Measurements from ENCODE around the gene RP2.

Gene RP2

GRCh38 chrX:46850771-46851170, 13.9 kb downstream of the RP2 start:
- Histone ChIP-seq H3K36me3 (ENCODE audit: control insufficient read depth, insufficient read depth, low read length) (no peaks in the 10 kb centered on the region), H2BK5ac (ENCODE audit: low read length) (no peak overlapping the region), H2BK120ac (ENCODE audit: low read depth, low read length) (no peak overlapping the region), H2AK5ac (ENCODE audit: low read length) (no peak overlapping the region), H4K5ac (ENCODE audit: low read length) (no peak overlapping the region), H3K27me3 (ENCODE audit: insufficient read depth, low read length, poor library complexity) (no peaks in the 10 kb centered on the region), H3K79me1 (ENCODE audit: low read length) (no peaks in the 10 kb centered on the region), H3K27ac (ENCODE audit: low read depth, low read length) (no peak overlapping the region), H3K9ac (ENCODE audit: low read length) (no peak overlapping the region), H3K56ac (ENCODE audit: low read length) (no peak overlapping the region), H3K79me2 (ENCODE audit: control insufficient read depth, insufficient read depth, low read length) (no peaks in the 10 kb centered on the region), H3K18ac (ENCODE audit: low read length) (no peak overlapping the region), H3K4me3 (ENCODE audit: low read length) (no peak overlapping the region), H4K8ac (ENCODE audit: low read depth, low read length) (no peak overlapping the region), H3K4ac (ENCODE audit: low read depth, low read length) (no peak overlapping the region), H3K23ac (ENCODE audit: low read length) (no peak overlapping the region), H2BK15ac (replicated peaks; ENCODE audit: low read depth) (no peak overlapping the region), H3K4me1 (ENCODE audit: control insufficient read depth, low read depth, low read length) (no peaks in the 10 kb centered on the region), H3K4me2 (ENCODE audit: low read length) (no peak overlapping the region)
- no CpG with 5 or more reads among the region's 1 CpG for WGBS (ENCODE audit: extremely low coverage, insufficient coverage, low lambda C conversion rate)
- no peak for DNase-seq

DNA sequence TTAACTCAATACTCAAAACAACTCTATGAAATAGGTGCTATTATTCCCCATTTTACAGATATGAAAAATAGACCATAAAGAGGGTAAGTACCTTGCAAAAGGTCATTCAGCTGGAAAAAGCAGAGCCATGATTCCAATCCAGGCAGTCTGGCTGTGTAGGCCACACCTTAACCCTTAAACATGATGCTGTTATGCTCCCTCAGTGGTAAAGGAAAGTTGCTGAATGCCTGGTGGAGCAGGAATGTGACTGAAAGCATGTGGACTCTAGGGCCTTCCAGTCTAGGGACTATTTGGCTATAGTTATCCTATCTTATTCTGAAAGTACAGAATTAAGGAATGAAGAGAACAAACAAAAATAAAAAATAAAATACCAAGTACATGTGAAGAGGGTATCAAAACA, 19.6 kb downstream of the RP2 start:
- Histone ChIP-seq H3K56ac (ENCODE audit: low read length) (no peak overlapping the region), H2BK120ac (ENCODE audit: low read depth, low read length) (no peak overlapping the region), H3K79me1 (ENCODE audit: low read length) (no peaks in the 10 kb centered on the region), H3K36me3 (ENCODE audit: control insufficient read depth, insufficient read depth, low read length) (no peaks in the 10 kb centered on the region), H3K23ac (ENCODE audit: low read length) (no peak overlapping the region), H2AK5ac (ENCODE audit: low read length) (no peak overlapping the region), H3K4me3 (ENCODE audit: low read length) (no peak overlapping the region), H3K27me3 (ENCODE audit: insufficient read depth, low read length, poor library complexity) (no peaks in the 10 kb centered on the region), H4K5ac (ENCODE audit: low read length) (no peak overlapping the region), H3K79me2 (ENCODE audit: control insufficient read depth, insufficient read depth, low read length) (no peaks in the 10 kb centered on the region), H3K4me2 (ENCODE audit: low read length) (no peak overlapping the region), H3K4ac (ENCODE audit: low read depth, low read length) (no peak overlapping the region), H3K27ac (ENCODE audit: low read depth, low read length) (no peak overlapping the region), H2BK5ac (ENCODE audit: low read length) (no peak overlapping the region), H3K9ac (ENCODE audit: low read length) (no peak overlapping the region), H2BK15ac (replicated peaks; ENCODE audit: low read depth) (no peak overlapping the region), H4K8ac (ENCODE audit: low read depth, low read length) (no peak overlapping the region), H3K18ac (ENCODE audit: low read length) (no peak overlapping the region), H3K4me1 (ENCODE audit: control insufficient read depth, low read depth, low read length) (no peaks in the 10 kb centered on the region)
- DNase-seq, result no peak

- Histone ChIP-seq H3K4me1 (ENCODE audit: control insufficient read depth, low read depth, low read length) (no peaks in the 10 kb centered on the region), H3K79me2 (ENCODE audit: control insufficient read depth, insufficient read depth, low read length) (no peaks in the 10 kb centered on the region), H3K79me1 (ENCODE audit: low read length) (no peaks in the 10 kb centered on the region), H3K9ac (ENCODE audit: low read length) (no peak overlapping the region), H2BK5ac (ENCODE audit: low read length) (no peak overlapping the region), H3K4me2 (ENCODE audit: low read length) (no peak overlapping the region), H3K4ac (ENCODE audit: low read depth, low read length) (no peak overlapping the region), H4K5ac (ENCODE audit: low read length) (no peak overlapping the region), H3K27me3 (ENCODE audit: insufficient read depth, low read length, poor library complexity) (no peaks in the 10 kb centered on the region), H2BK120ac (ENCODE audit: low read depth, low read length) (no peak overlapping the region), H3K36me3 (ENCODE audit: control insufficient read depth, insufficient read depth, low read length) (no peaks in the 10 kb centered on the region), H4K8ac (ENCODE audit: low read depth, low read length) (no peak overlapping the region), H3K23ac (ENCODE audit: low read length) (no peak overlapping the region), H3K56ac (ENCODE audit: low read length) (no peak overlapping the region), H3K4me3 (ENCODE audit: low read length) (no peak overlapping the region), H3K27ac (ENCODE audit: low read depth, low read length) (no peak overlapping the region), H2BK15ac (replicated peaks; ENCODE audit: low read depth) (no peak overlapping the region), H2AK5ac (ENCODE audit: low read length) (no peak overlapping the region), H3K18ac (ENCODE audit: low read length) (no peak overlapping the region)
- no CpG with 5 or more reads among the region's 1 CpG for WGBS (ENCODE audit: extremely low coverage, insufficient coverage, low lambda C conversion rate)
- no peak for DNase-seq
Observed at GRCh38 chrX:46860557-46860956, 23.7 kb downstream of the RP2 start.

GRCh38 chrX:46863072-46863471, 26.2 kb downstream of the RP2 start:
- Histone ChIP-seq H3K9ac (ENCODE audit: low read length) (no peak overlapping the region), H3K4me2 (ENCODE audit: low read length) (no peak overlapping the region), H2BK15ac (replicated peaks; ENCODE audit: low read depth) (no peak overlapping the region), H4K5ac (ENCODE audit: low read length) (no peak overlapping the region), H4K8ac (ENCODE audit: low read depth, low read length) (no peak overlapping the region), H3K4ac (ENCODE audit: low read depth, low read length) (no peak overlapping the region), H3K27me3 (ENCODE audit: insufficient read depth, low read length, poor library complexity) (no peaks in the 10 kb centered on the region), H2BK120ac (ENCODE audit: low read depth, low read length) (no peak overlapping the region), H3K4me3 (ENCODE audit: low read length) (no peak overlapping the region), H3K56ac (ENCODE audit: low read length) (no peak overlapping the region), H2BK5ac (ENCODE audit: low read length) (no peak overlapping the region), H2AK5ac (ENCODE audit: low read length) (no peak overlapping the region), H3K79me2 (ENCODE audit: control insufficient read depth, insufficient read depth, low read length) (no peaks in the 10 kb centered on the region), H3K36me3 (ENCODE audit: control insufficient read depth, insufficient read depth, low read length) (no peaks in the 10 kb centered on the region), H3K27ac (ENCODE audit: low read depth, low read length) (no peak overlapping the region), H3K23ac (ENCODE audit: low read length) (no peak overlapping the region), H3K4me1 (ENCODE audit: control insufficient read depth, low read depth, low read length) (no peaks in the 10 kb centered on the region), H3K18ac (ENCODE audit: low read length) (no peak overlapping the region), H3K79me1 (ENCODE audit: low read length) (no peaks in the 10 kb centered on the region)
- 100% methylated on average over 1 of the region's 2 CpGs for WGBS (ENCODE audit: extremely low coverage, insufficient coverage, low lambda C conversion rate)
- no peak for DNase-seq

DNA sequence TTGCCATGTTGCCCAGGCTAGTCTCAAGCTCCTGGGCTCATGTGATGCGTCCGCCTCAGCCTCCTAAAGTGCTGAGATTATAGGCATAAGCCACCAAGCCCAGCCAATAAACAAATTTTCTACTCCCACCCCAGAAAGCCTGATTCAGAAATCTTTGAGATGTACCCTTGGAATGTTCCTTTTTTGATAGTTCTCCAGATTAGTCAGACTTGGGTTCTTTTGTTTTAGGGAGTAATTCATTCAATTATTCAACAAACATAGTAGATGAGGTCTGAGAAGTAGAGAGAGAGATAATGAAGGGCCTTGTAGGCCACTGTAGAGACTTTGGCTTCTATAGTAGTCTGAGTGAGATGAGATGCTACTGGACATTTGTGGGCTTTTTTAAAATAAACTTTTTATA, 27.8 kb downstream of the RP2 start:
- Histone ChIP-seq H3K4me1 (ENCODE audit: control insufficient read depth, low read depth, low read length) (no peaks in the 10 kb centered on the region), H3K27me3 (ENCODE audit: insufficient read depth, low read length, poor library complexity) (no peaks in the 10 kb centered on the region), H3K4me2 (ENCODE audit: low read length) (no peak overlapping the region), H3K23ac (ENCODE audit: low read length) (no peak overlapping the region), H3K79me2 (ENCODE audit: control insufficient read depth, insufficient read depth, low read length) (no peaks in the 10 kb centered on the region), H3K36me3 (ENCODE audit: control insufficient read depth, insufficient read depth, low read length) (no peaks in the 10 kb centered on the region), H3K18ac (ENCODE audit: low read length) (no peak overlapping the region), H4K8ac (ENCODE audit: low read depth, low read length) (no peak overlapping the region), H2AK5ac (ENCODE audit: low read length) (no peak overlapping the region), H3K9ac (ENCODE audit: low read length) (no peak overlapping the region), H3K79me1 (ENCODE audit: low read length) (no peaks in the 10 kb centered on the region), H3K27ac (ENCODE audit: low read depth, low read length) (no peak overlapping the region), H2BK5ac (ENCODE audit: low read length) (no peak overlapping the region), H4K5ac (ENCODE audit: low read length) (no peak overlapping the region), H2BK15ac (replicated peaks; ENCODE audit: low read depth) (no peak overlapping the region), H2BK120ac (ENCODE audit: low read depth, low read length) (no peak overlapping the region), H3K4me3 (ENCODE audit: low read length) (no peak overlapping the region), H3K56ac (ENCODE audit: low read length) (no peak overlapping the region), H3K4ac (ENCODE audit: low read depth, low read length) (no peak overlapping the region)
- no peak for DNase-seq
- WGBS (ENCODE audit: extremely low coverage, insufficient coverage, low lambda C conversion rate), result no CpG with 5 or more reads among the region's 2 CpGs

DNA sequence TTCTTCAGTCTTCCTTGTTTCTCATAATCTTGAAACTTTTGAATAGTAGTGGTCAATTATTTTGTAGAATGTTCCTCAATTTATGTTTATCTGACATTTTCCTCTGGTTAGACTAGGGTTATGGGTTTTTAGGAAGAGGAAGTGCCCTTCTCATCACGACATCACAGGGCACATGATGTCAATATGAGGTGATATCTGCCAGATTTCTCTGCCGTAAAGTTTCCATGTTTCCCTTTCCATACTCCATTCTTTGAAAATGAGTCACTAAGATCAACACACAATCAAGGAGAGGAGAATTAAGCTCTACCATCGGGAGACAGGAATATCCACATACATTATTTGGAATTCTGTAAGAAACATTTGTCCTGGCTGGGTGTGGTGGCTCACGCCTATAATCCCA, 28.4 kb downstream of the RP2 start:
- Histone ChIP-seq H3K36me3 (ENCODE audit: control insufficient read depth, insufficient read depth, low read length) (no peaks in the 10 kb centered on the region), H3K4ac (ENCODE audit: low read depth, low read length) (no peak overlapping the region), H3K56ac (ENCODE audit: low read length) (no peak overlapping the region), H3K4me2 (ENCODE audit: low read length) (no peak overlapping the region), H3K23ac (ENCODE audit: low read length) (no peak overlapping the region), H2BK120ac (ENCODE audit: low read depth, low read length) (no peak overlapping the region), H2BK15ac (replicated peaks; ENCODE audit: low read depth) (no peak overlapping the region), H3K27me3 (ENCODE audit: insufficient read depth, low read length, poor library complexity) (no peaks in the 10 kb centered on the region), H2AK5ac (ENCODE audit: low read length) (no peak overlapping the region), H3K79me2 (ENCODE audit: control insufficient read depth, insufficient read depth, low read length) (no peaks in the 10 kb centered on the region), H3K4me3 (ENCODE audit: low read length) (no peak overlapping the region), H4K5ac (ENCODE audit: low read length) (no peak overlapping the region), H2BK5ac (ENCODE audit: low read length) (no peak overlapping the region), H3K18ac (ENCODE audit: low read length) (no peak overlapping the region), H3K27ac (ENCODE audit: low read depth, low read length) (no peak overlapping the region), H3K4me1 (ENCODE audit: control insufficient read depth, low read depth, low read length) (no peaks in the 10 kb centered on the region), H3K9ac (ENCODE audit: low read length) (no peak overlapping the region), H4K8ac (ENCODE audit: low read depth, low read length) (no peak overlapping the region), H3K79me1 (ENCODE audit: low read length) (no peaks in the 10 kb centered on the region)
- DNase-seq, result peak; percentile 3
- no CpG with 5 or more reads among the region's 4 CpGs for whole genome bisulfite sequencing (ENCODE audit: extremely low coverage, insufficient coverage, low lambda C conversion rate)
